ENCODE measurements around the gene TMEM50A. TPM values are rescaled to one million over a fixed set of nuclear protein-coding genes. Genes with fewer than 3 reads are reported as not detected.
"Not testable (repeated sequence)": the region's sequence is repeated elsewhere in the genome, so short reads cannot be mapped to it uniquely, and the experiment has no call there.

Gene TMEM50A
- total RNA-seq, 1 experiment from 2014 or later, result 96.0 TPM

GRCh38 chr1:25336922-25337354, 1.2 kb upstream of the TMEM50A start:
- not testable (repeated sequence) for DNase-seq (ENCODE audit: low spot score)

- not testable (repeated sequence) for DNase-seq (ENCODE audit: low spot score)
Measured at GRCh38 chr1:25337483-25338187, 499 bp upstream of the TMEM50A start.

GRCh38 chr1:25338986-25339385, 852 bp downstream of the TMEM50A start:
- DNase-seq (ENCODE audit: low spot score), result no peak

GRCh38 chr1:25341746-25342145, 3.6 kb downstream of the TMEM50A start:
- no peak for DNase-seq (ENCODE audit: low spot score)

GRCh38 chr1:25342846-25343245, 4.7 kb downstream of the TMEM50A start:
- no peak for DNase-seq (ENCODE audit: low spot score)

GRCh38 chr1:25343872-25344271, 5.7 kb downstream of the TMEM50A start:
- DNase-seq (ENCODE audit: low spot score), result peak; percentile 77

- DNase-seq (ENCODE audit: low spot score), result no peak
Measured at GRCh38 chr1:25347556-25347955, 9.4 kb downstream of the TMEM50A start.

- DNase-seq (ENCODE audit: low spot score), result no peak
Measured at GRCh38 chr1:25349606-25350005, 11.5 kb downstream of the TMEM50A start.

- no peak for DNase-seq (ENCODE audit: low spot score)
Measured at GRCh38 chr1:25355841-25356395, 17.8 kb downstream of the TMEM50A start.

GRCh38 chr1:25356441-25356840, 18.3 kb downstream of the TMEM50A start:
- no peak for DNase-seq (ENCODE audit: low spot score)

- DNase-seq (ENCODE audit: low spot score), result no peak
Measured at GRCh38 chr1:25356848-25357247, 18.7 kb downstream of the TMEM50A start.

GRCh38 chr1:25360596-25361581, 22.8 kb downstream of the TMEM50A start:
- peak; percentile 93 for DNase-seq (ENCODE audit: low spot score)

GRCh38 chr1:25361901-25362300, 23.8 kb downstream of the TMEM50A start:
- no peak for DNase-seq (ENCODE audit: low spot score)

GRCh38 chr1:25362634-25363559, 24.8 kb downstream of the TMEM50A start:
- not testable (repeated sequence) for DNase-seq (ENCODE audit: low spot score)

GRCh38 chr1:25369241-25369640, 31.1 kb downstream of the TMEM50A start:
- no peak for DNase-seq (ENCODE audit: low spot score)

- not testable (repeated sequence) for DNase-seq (ENCODE audit: low spot score)
Measured at GRCh38 chr1:25369691-25370271, 31.6 kb downstream of the TMEM50A start.

- not testable (repeated sequence) for DNase-seq (ENCODE audit: low spot score)
Measured at GRCh38 chr1:25371757-25372156, 33.6 kb downstream of the TMEM50A start.

GRCh38 chr1:25378367-25378766, 40.2 kb downstream of the TMEM50A start:
- DNase-seq (ENCODE audit: low spot score), result not testable (repeated sequence)

GRCh38 chr1:25382543-25382942, 44.4 kb downstream of the TMEM50A start:
- DNase-seq (ENCODE audit: low spot score), result not testable (repeated sequence)

- not testable (repeated sequence) for DNase-seq (ENCODE audit: low spot score)
Measured at GRCh38 chr1:25383090-25383489, 45.0 kb downstream of the TMEM50A start.

- not testable (repeated sequence) for DNase-seq (ENCODE audit: low spot score)
Measured at GRCh38 chr1:25383875-25384274, 45.7 kb downstream of the TMEM50A start.

All from H4 (cell line).